Upper lobe of left lung (tissue), 6 donors: ENCODE data around the gene GCC1. TPM values are rescaled to one million over a fixed set of nuclear protein-coding genes. Genes with fewer than 3 reads are reported as not detected.

ENCODE experiments used
- ATAC-seq, 2 donors: fragments of 200-7000 bp; cut with Tn5 transposase; one replicate each; pipeline ENCODE4 v1.9.1; 2022; ENCODE audit warnings: mild to moderate bottlenecking in 2 of 2, moderate library complexity in 2 of 2; ENCODE audit not compliant: low FRiP score in 2 of 2
- DNase-seq, 2 donors: peaks; one replicate each; pipeline ENCODE4 v3.0.0-alpha.2; 2019 to 2020
- H3K27ac ChIP-seq, 4 donors: fragments of 200-600 bp; sonication (generic); one replicate each; pipeline ENCODE4 v1.5.1; 2016 to 2019
- H3K27me3 ChIP-seq, 4 donors: fragments of 200-600 bp; sonication (generic); one replicate each; pipeline ENCODE4 v1.5.1; 2017 to 2019
- H3K36me3 ChIP-seq, 4 donors: fragments of 200-600 bp; sonication (generic); one replicate each; pipeline ENCODE4 v1.5.1; 2016 to 2019
- H3K4me1 ChIP-seq, 4 donors: fragments of 200-600 bp; sonication (generic); one replicate each; pipeline ENCODE4 v1.5.1; 2018 to 2019
- H3K4me3 ChIP-seq, 4 donors: fragments of 200-600 bp; sonication (generic); one replicate each; pipeline ENCODE4 v1.5.1; 2017 to 2019; ENCODE audit warnings: mild to moderate bottlenecking in 2 of 4, moderate library complexity in 1 of 4
- H3K9me3 ChIP-seq, 4 donors: fragments of 200-600 bp; sonication (generic); one replicate each; pipeline ENCODE4 v1.5.1; 2018 to 2019
- EP300 ChIP-seq, 4 donors: sonication (generic); formaldehyde crosslinking; IDR thresholded peaks; one replicate each; pipeline ENCODE4 v1.5.1; 2017; ENCODE audit warnings: antibody characterized with exemption in 4 of 4, control low read depth in 2 of 4
- POLR2A ChIP-seq, 4 donors: fragments of 450-650 bp; IDR thresholded peaks; one replicate each; pipeline ENCODE4 v1.5.1; 2016 to 2017; ENCODE audit warnings: antibody characterized with exemption in 4 of 4, mild to moderate bottlenecking in 2 of 4
- POLR2AphosphoS5 ChIP-seq, 2 donors: sonication (generic); formaldehyde crosslinking; IDR thresholded peaks; one replicate each; pipeline ENCODE4 v1.5.1; 2017; ENCODE audit warnings: antibody characterized with exemption in 2 of 2
- WGBS, 2 donors: methylation state at CpG; one replicate each; pipeline ENCODE4 v1.1.5; 2017 to 2018; 5-methylcytosine and 5-hydroxymethylcytosine counted together
- total RNA-seq, 6 donors: library from RNA; depleted of rRNA in 4 of 6; stranded (reverse); fragments of >200 nt in 4 of 6; gene quantifications; one replicate each; pipeline versions ENCODE4 v1.1.0 to v1.2.1, GENCODE V29; 2016 to 2021
- TF ChIP-seq, protein P1 (sequence below), 6 experiments: fragments of 450-650 bp in 4 of 6; fragments of 200-600 bp in 2 of 6; sonication (generic) in 2 of 6; IDR thresholded peaks; one replicate each; pipeline ENCODE4 v1.5.1; 2016 to 2019; ENCODE audit warnings: antibody characterized with exemption in 6 of 6
- donor health status: DM: no; HTN: no; CAD: no; lungs with moderate emphysema.
- donor health status: DM: no; HTN: yes; CAD: no; lungs with severe emphysema.

The GCC1 gene
- total RNA-seq, 6 donors from 2014 or later: 12.6 to 19.5 (median 17.4) TPM

DNA sequence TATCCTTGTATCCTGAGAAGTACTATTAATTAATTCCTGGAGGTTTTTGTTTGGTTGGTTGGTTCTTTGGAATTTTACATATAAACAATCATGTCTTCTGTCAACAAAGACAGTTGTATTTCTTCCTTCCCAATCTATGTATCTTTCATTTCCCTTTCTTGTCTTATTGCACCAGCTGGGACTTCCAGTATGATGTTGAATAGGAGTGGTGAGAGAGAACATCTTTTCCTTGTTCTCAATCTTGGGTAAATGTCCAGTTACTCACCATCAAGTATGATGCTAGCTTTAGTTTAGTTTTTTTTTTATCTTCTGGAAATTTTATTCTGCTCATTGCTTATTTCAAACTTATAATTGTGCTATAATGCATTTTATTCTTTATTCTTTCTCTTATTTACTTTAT, 39.9 kb upstream of the GCC1 start:
- H3K36me3 ChIP-seq: no peaks in the 10 kb centered on the region
- ATAC-seq: no peak
- TF ChIP-seq, protein P1, sequence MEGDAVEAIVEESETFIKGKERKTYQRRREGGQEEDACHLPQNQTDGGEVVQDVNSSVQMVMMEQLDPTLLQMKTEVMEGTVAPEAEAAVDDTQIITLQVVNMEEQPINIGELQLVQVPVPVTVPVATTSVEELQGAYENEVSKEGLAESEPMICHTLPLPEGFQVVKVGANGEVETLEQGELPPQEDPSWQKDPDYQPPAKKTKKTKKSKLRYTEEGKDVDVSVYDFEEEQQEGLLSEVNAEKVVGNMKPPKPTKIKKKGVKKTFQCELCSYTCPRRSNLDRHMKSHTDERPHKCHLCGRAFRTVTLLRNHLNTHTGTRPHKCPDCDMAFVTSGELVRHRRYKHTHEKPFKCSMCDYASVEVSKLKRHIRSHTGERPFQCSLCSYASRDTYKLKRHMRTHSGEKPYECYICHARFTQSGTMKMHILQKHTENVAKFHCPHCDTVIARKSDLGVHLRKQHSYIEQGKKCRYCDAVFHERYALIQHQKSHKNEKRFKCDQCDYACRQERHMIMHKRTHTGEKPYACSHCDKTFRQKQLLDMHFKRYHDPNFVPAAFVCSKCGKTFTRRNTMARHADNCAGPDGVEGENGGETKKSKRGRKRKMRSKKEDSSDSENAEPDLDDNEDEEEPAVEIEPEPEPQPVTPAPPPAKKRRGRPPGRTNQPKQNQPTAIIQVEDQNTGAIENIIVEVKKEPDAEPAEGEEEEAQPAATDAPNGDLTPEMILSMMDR (IDR thresholded peaks at IDR 0.05): no peak
- TF ChIP-seq POLR2AphosphoS5 (IDR thresholded peaks at IDR 0.05) (no peak), EP300 (IDR thresholded peaks at IDR 0.05) (no peak), POLR2A (IDR thresholded peaks at IDR 0.05) (no peak)
- H3K27ac ChIP-seq: no peak overlapping the region
- H3K4me3 ChIP-seq: no peak overlapping the region
- H3K9me3 ChIP-seq: no peaks in the 10 kb centered on the region
- H3K27me3 ChIP-seq: peaks cover 0 to 7% (median 0%) of the 10 kb centered on the region in 4 donors
- DNase-seq: no peak
- H3K4me1 ChIP-seq: peaks cover 0 to 10% (median 0%) of the 10 kb centered on the region in 4 donors

DNA sequence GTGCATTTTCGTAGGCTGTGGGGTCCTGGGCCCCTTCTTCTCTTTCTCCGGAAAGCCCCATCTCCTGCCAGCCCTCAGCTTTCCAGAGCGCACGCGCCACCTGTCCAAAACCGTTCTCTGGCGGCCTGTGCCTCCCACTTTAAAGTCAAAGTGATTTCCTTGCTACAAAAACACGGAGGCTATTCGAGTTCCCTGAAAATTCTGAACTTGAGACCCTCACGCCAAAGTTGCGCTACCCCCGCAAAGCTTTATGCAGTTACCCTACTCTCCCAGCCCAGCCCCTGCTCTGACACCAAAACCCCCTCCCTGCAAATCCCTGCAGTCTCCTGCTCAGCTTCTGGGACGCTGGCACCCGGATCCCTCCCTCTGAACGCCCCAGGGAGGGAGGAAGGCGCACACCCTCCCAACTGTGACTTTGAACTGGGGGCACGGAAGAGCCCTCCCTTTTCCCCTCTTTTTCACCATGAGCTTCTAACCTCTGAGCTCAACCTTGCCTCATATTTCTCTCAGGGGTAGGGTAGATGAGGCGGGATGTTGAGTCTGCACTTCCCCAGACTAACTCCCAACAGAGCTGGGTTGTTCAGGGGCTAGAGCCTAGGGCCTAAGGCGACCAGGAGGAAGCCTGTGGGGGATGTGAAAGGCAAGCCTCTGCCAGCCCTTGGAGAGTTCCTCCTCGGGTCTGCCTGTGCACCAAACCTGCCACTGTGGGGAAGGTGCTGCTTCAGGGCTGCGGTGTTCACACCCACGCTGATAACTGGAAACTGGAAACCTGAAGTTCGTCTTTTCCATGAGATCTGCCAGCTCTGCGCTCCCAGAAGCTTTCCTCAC, 35.2 kb upstream of the GCC1 start:
- Histone ChIP-seq H3K4me1 (peaks cover 0 to 6% (median 0%) of the 10 kb centered on the region in 4 donors), H3K4me3 (no peak overlapping the region), H3K36me3 (no peaks in the 10 kb centered on the region), H3K9me3 (no peaks in the 10 kb centered on the region), H3K27me3 (peaks cover 0 to 14% (median 5%) of the 10 kb centered on the region in 4 donors), H3K27ac (no peak overlapping the region)
- no peak for TF ChIP-seq POLR2AphosphoS5 (IDR thresholded peaks at IDR 0.05)
- no peak for TF ChIP-seq POLR2A (IDR thresholded peaks at IDR 0.05)
- TF ChIP-seq EP300 (IDR thresholded peaks at IDR 0.05): no peak
- TF ChIP-seq, protein P1 (IDR thresholded peaks at IDR 0.05): no peak
- DNase-seq: no peak
- peak in 1 of 2 donors; percentile 23 for ATAC-seq
- WGBS, 2 donors: 3 to 5% methylated on average over 22 of the region's 24 CpGs

DNA sequence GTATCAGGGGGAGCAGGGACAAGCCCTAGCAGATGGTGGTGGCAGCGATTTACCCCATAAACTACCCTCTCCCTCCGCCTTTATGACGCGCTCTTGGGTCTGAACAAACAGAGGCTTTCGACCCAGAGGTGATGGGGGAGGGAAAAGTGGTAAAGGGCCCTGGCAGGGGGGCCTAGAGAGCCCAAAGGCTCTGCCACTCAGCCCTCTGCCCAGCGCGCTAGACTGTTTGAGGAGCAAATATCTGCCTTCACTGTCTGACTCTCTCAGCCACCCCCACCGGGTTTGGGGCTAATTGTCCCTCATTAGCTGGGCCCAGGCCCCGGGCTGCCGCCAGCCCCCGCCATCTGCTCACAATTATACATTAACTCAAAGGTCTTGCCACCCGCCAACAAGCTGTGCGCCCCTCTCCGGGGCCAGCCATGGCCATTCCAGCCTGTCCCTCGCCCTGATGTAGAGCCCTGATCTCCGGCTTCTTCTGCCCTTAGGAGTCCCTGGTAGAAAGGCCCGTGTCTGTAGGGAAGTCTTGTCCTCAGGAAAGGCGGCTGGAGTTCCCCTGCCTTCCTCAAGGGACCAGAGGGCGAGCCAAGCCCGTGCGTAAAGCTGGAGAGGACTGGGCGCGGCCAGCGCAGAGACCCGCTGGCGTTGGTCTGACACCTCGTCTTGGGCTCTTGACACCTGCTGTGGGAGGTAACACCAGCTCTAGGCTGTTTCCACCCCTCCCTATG, 34.4 kb upstream of the GCC1 start:
- DNase-seq: peak in 1 of 2 donors; percentile 67
- 12 to 21% methylated on average over 16 to 27 of the region's 27 CpGs for WGBS, 2 donors

DNA sequence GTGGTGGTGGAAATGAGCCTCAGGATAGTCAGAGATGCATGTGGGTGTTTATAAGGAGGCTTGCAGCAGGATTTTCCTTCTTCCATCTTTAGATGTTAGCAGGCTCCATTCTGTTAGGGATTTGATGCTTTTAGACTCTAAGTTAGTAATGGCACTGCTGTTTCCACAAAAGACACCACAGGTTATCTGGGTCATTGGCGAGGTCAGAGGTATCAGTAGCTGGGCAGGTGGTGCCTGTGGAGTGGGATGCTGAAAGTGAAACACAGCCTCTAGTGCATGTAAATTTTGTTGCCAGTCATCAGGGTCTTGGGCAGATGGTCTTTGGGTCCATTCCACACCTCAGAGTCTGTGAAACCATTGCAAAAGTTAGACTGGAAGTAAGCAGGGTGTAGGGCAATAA, 33.4 kb upstream of the GCC1 start:
- DNase-seq: no peak
- Histone ChIP-seq H3K4me3 (no peak overlapping the region), H3K36me3 (no peaks in the 10 kb centered on the region), H3K27ac (no peak overlapping the region), H3K9me3 (no peaks in the 10 kb centered on the region), H3K27me3 (peaks cover 0 to 15% (median 7%) of the 10 kb centered on the region in 4 donors), H3K4me1 (peaks cover 0 to 6% (median 0%) of the 10 kb centered on the region in 4 donors)
- no peak for ATAC-seq
- TF ChIP-seq POLR2AphosphoS5 (IDR thresholded peaks at IDR 0.05): no peak
- TF ChIP-seq, protein P1 (IDR thresholded peaks at IDR 0.05): no peak
- 73 to 90% methylated on average over 1 of the region's 1 CpG for WGBS, 2 donors

More for the DNA sequence above, 34.4 kb upstream of the GCC1 start:
- Histone ChIP-seq H3K27ac (no peak overlapping the region), H3K27me3 (peaks cover 0 to 15% (median 7%) of the 10 kb centered on the region in 4 donors), H3K9me3 (no peaks in the 10 kb centered on the region), H3K4me1 (peaks cover 0 to 6% (median 0%) of the 10 kb centered on the region in 4 donors), H3K36me3 (no peaks in the 10 kb centered on the region), H3K4me3 (no peak overlapping the region)
- TF ChIP-seq, protein P1 (IDR thresholded peaks at IDR 0.05): no peak
- TF ChIP-seq POLR2A (IDR thresholded peaks at IDR 0.05): no peak
- TF ChIP-seq EP300 (IDR thresholded peaks at IDR 0.05): no peak
- TF ChIP-seq POLR2AphosphoS5 (IDR thresholded peaks at IDR 0.05): no peak
- no peak for ATAC-seq
